CD4-positive, alpha-beta T cell treated with Interleukin-17A for 4 hours (primary cell): Measurements from ENCODE around the gene C2CD3.
"Not testable (repeated sequence)": the region's sequence is repeated elsewhere in the genome, so short reads cannot be mapped to it uniquely, and the experiment has no call there.

Experiments
- DNase-seq: peaks from one replicate; pipeline ENCODE4 v3.0.0-alpha.2; 2020; ENCODE audit warnings: mixed read lengths

Gene C2CD3

GRCh38 chr11:74120260-74121035 is 50.4 kb downstream of the C2CD3 start:
- not testable (repeated sequence) for DNase-seq

DNA sequence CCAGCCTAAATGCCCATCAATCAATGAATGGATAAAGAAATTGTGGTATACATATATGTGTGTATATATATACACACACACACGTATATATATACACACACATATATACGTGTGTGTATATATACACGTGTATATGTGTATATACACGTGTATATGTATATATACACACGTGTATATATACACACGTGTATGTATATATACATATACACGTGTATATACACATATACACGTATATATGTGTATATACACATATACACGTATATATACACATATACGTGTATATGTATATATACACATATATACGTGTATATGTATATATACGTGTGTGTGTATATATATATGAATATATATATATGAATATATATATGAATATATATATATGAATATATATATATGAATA is 54.1 kb downstream of the C2CD3 start:
- DNase-seq, result no peak

- DNase-seq, result no peak
These were observed 57.9 kb downstream of the C2CD3 start for GRCh38 chr11:74112877-74113276.

GRCh38 chr11:74106124-74106523 is 64.7 kb downstream of the C2CD3 start:
- DNase-seq, result no peak

- no peak for DNase-seq
These were observed 68.5 kb downstream of the C2CD3 start for GRCh38 chr11:74102321-74102720.

DNA sequence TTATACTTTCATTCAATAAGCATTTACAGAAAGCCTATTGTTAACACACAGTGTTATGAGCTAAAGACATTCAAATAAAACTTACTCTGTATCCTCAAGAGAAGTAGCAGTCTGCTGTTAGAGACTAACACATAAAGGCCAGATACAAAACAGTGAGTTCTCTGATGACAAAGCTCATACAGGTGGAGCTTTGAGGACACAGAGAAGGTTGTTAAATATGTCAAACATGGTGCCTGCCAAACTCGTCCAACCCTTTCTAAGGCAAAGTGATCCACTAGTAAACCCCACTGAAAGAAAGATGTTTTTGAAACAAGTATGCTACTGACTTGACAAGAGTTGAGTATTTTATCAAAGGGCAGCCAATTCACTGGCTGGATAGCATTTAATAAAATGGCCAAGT is 70.1 kb downstream of the C2CD3 start:
- DNase-seq, result no peak

GRCh38 chr11:74100231-74100630 is 70.6 kb downstream of the C2CD3 start:
- no peak for DNase-seq

DNA sequence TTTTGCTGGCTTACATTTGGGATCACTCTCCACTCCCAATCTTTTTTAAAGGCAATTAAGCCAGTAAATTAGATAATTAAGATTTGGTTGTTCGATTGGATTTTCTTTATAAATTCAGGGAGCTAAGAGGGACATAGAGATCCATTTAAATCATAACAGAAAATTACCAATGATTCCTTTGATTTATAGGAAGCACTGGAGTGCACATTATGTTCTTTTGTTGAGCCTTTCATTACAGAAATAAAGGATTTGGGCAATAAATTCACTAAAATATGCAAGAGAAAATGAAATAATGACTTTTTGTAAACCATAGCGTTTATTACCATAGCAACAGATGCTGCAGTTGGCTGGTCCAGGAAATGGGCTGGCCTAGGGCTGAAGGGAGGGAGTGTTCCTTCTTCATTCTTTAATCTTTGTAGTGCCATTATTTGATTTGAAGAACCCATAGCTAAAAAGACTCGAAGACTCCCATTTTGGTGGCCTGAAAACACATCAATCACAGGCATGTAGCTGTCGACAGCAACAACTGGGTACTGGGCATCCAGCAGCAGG is 73.0 kb downstream of the C2CD3 start:
- DNase-seq, result no peak

- no peak for DNase-seq
These were observed 76.4 kb downstream of the C2CD3 start for GRCh38 chr11:74094393-74094792.

DNA sequence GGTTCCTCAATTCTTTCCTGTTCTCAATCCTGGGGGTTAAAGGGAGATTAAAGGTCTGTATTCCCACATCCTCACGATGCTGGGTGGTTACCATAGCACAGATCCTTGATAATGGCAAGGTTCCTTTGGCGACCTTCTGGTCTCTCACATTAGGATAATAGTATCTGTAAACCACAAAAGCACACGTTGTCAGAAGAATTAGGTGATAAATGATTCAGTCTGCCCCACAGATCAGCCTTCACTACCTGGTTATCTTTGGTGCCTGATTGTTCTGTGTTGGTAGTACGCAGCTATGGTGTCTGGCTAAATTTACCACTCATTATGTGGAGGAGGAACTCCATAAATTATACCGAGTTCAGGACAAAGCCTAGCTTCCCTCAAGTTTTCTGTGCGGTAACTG is 78.4 kb downstream of the C2CD3 start:
- DNase-seq, result no peak

- no peak for DNase-seq
These were observed 79.3 kb downstream of the C2CD3 start for GRCh38 chr11:74091549-74091948.

DNA sequence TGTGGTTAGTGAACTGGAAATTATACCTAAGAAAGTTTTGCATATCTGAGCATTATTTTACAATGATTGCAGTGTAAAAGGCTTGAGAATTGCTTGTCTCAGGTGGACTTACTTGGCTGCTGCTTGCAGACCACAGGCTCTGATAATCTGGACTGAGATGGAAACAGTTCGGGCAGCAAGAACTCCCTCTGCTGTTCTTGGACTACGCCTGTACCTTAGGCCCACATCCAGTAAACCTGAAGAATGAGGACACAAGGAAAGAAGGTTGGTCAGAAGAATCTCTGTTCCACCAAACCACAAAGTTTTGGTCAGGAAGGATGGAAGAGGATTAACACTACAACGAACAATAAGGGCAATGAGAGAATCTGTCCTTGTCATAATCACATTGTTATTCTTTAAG is 80.1 kb downstream of the C2CD3 start:
- DNase-seq, result peak; percentile 17

DNA sequence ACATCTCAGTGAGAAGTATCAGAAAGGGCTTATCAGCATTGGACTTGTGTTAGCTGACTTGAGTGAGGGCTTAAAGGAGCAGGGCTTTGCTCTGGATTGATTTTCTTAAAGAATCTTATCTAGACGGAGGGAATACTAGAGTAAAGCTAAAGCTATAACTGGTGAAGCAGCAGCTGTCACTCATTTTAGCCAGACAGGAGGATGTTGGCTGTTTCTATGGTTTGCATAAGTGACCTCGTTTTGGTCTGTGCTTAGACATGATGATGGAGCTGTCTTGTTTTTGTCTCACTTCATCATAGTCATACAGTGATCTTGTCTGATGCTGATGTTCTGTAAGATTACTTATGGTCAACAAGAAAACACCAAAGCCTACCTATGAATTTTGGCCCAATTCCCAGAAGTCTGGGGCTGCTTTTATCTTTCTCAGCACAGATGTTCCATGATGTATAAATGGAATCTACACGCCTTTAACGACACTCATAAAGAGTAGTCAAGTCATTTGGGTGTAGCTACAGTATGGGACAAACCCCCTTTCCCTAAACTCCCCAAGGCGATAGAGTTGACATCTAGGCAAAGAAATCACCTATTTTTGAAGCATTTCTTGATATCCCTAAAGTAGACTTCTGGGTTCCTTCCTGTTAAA is 84.4 kb downstream of the C2CD3 start:
- no peak for DNase-seq

- no peak for DNase-seq
These were observed 85.3 kb downstream of the C2CD3 start for GRCh38 chr11:74085542-74085892.

DNA sequence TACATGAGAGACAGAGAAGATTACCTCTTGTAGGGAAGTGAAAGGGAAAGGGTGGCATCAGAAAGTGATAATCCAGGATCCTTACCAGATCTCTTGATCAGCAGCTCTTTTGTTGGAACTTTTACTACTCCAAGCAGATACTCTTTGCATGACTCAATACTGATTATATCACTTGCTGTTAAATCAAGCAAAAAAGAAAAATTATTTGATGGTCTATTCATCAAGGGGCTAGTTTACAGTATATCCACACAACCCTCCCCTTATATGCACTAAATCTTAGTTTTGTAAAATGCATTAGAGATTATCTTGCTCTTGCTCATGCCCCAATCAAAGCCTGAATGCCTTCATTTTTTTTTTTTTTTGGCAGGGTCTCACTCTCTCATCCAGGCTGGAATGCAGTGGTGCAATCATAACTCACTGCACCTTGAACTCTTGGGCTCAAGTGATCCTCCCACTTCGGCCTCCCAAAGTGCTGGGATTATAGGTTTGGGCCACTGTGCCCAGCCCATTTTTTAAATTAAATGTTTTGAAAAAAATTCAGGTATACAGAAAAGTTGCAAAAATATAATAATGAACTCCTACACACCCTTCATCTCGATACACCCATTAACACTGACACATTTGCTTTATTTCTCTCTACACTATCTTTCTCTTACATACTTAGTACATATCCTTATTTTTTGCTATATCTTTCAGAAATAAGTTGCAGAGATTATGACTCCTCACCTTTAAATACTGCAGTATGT is 85.8 kb downstream of the C2CD3 start:
- DNase-seq, result no peak

GRCh38 chr11:74083927-74084326 is 86.9 kb downstream of the C2CD3 start:
- not testable (repeated sequence) for DNase-seq

DNA sequence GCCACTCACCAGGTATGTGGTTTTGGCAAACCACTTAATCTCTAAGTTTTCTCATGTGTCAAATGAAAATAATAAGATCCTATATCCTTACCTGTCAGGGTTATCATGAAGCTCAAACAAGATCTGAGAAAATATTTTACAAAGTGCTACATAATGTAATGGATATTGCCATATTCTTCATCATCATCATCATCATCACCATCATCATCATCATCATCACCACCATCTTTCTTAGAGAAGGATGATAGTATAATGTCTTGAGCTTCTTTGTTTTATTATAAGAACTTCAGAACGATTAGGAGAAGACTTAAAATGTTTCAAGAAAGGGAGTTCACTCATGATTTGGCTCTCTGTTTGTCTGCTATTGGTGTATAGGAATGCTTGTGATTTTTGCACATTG is 89.4 kb downstream of the C2CD3 start:
- no peak for DNase-seq

GRCh38 chr11:74077193-74077592 is 93.6 kb downstream of the C2CD3 start:
- DNase-seq, result no peak

DNA sequence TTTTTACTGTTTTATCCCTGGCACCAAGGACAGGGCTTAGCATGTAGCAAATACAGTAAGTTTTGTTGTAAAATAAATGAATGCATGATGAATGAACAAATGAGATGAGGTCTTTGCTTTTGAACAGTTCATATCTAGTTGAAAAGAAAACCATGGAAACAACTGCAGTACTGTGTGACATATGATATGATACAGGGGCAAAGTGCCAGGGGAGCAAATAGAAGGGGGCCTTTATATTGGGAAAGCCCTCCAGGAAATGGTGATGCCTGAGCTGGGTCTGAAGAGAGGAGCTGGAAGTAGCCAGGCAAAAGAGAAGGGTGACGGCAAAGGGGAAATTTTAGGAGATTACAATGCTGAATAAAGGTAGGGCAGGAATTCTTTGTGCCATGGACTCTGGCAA is 98.1 kb downstream of the C2CD3 start:
- DNase-seq, result no peak

- no peak for DNase-seq
These were observed 98.5 kb downstream of the C2CD3 start for GRCh38 chr11:74072286-74072685.

GRCh38 chr11:74070723-74071492 is 99.9 kb downstream of the C2CD3 start:
- DNase-seq, result no peak

DNA sequence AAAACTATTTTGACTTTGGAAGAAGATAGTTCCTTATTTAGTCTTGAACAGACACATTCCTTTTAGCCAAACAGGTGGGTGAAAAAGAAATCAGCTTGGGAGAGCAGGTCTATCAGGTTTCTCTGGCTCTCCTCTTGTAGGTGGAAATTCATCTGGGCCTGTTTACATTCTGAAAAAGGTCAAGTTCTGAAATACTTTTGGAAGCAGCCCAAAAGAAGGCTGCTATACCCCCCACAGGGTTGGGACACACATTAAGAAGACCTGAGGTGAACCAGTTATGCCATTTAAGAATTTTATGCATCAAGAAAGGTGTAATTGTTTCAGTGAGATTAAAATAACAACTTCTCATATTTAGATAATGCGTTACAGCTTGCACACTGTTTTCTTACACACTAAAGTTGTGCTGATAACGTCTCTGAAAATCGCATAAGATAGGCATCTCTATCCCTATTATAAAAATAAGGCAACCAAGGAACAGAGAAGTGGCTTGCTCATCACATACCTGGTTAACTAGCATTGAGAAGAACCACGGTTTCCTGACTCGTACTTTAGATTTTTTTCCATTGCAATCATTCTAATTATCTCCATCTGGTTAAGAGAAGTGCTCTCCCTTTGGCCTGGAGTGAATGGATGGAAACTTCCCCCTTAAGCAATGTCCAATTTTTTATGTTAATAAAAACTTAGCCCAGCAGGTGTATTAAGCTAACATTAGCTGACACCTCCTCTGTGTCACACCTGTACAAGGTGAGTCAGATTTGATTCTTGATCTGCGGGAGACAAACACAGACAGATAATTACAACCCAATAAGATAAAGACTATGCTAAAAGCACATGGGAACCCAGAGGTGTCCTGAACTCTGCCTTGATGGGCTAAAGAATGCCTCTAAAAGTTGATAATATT is 101.4 kb downstream of the C2CD3 start:
- no peak for DNase-seq
